ENCODE results near the gene GAS7.

GAS7 gene

GRCh38 chr17:10151667-10152496 lies 46.5 kb downstream of the GAS7 start:
- H3K9me3 ChIP-seq (ENCODE audit: low read length) = no peaks in the 10 kb centered on the region
- no peak overlapping the region for H2AFZ ChIP-seq (ENCODE audit: low read length)
- H3K4me1 ChIP-seq (ENCODE audit: insufficient read depth, low read length, severe bottlenecking) = no peaks in the 10 kb centered on the region
- TF ChIP-seq CTCF (IDR thresholded peaks at IDR 0.05; ENCODE audit: low read length) (no peak), EZH2 (IDR thresholded peaks at IDR 0.05; ENCODE audit: borderline replicate concordance, low read length) (no peak)
- H3K36me3 ChIP-seq (ENCODE audit: insufficient read depth, low read length) = no peaks in the 10 kb centered on the region
- H3K4me3 ChIP-seq (ENCODE audit: low read depth, low read length, poor library complexity, severe bottlenecking) = no peak overlapping the region
- no peak overlapping the region for H3K9ac ChIP-seq (ENCODE audit: low read length)
- no peak overlapping the region for H3K4me2 ChIP-seq (ENCODE audit: low read length)
- H3K27me3 ChIP-seq (ENCODE audit: insufficient read depth, low read length) = no peaks in the 10 kb centered on the region
- H3K27ac ChIP-seq (ENCODE audit: low read depth, low read length, poor library complexity, severe bottlenecking) = no peak overlapping the region
- no peaks in the 10 kb centered on the region for H3K9me2 ChIP-seq (ENCODE audit: low read depth, low read length)
- H3F3A ChIP-seq (ENCODE audit: insufficient read depth, low read length) = no peaks in the 10 kb centered on the region
- H3K79me2 ChIP-seq (ENCODE audit: insufficient read depth, low read length) = no peaks in the 10 kb centered on the region
- H4K20me1 ChIP-seq (ENCODE audit: insufficient read depth, low read length) = no peaks in the 10 kb centered on the region

DNA sequence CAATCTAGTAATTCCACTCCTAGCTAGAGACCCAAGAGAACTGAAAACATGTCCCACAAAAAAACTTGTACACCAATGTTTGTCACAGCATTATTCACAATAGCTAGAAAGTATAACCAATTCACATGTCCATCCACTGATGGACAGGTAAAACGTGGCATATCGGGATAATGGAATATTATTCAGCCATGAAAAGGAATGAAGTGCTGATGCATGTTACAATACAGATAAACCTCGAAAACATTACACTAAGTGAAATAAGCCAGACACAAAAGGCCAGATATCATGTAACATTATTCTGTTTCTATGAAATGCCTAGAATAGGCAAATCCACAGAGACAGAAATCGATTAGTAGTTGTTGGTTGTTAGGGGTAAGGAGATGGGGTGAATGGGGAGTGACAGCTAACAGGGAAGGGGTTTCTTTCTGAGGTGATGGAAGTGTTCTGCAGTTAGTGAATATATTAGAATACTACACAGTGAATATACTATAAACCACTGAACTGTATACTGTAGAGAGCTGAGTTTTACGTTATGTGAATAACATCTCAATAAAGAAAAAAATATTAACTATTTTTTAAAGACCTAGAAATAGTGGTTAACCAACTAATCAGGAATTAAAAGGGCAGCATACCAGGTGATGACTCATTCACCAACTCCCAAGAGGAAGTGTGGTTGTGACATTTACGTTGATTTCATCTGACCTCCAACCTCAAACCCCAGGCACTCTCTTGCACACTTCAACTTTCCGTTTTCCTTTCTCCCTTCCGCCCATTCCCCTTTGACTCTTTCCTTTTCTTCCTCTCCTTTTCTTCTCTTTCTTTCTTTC lies 48.6 kb downstream of the GAS7 start:
- H3K4me2 ChIP-seq (ENCODE audit: low read length) = no peak overlapping the region
- no peak overlapping the region for H3K4me3 ChIP-seq (ENCODE audit: low read depth, low read length, poor library complexity, severe bottlenecking)
- no peaks in the 10 kb centered on the region for H3K9me3 ChIP-seq (ENCODE audit: low read length)
- no peak for TF ChIP-seq EZH2 (IDR thresholded peaks at IDR 0.05; ENCODE audit: borderline replicate concordance, low read length)
- no peak for TF ChIP-seq CTCF (IDR thresholded peaks at IDR 0.05; ENCODE audit: low read length)
- no peaks in the 10 kb centered on the region for H3K79me2 ChIP-seq (ENCODE audit: insufficient read depth, low read length)
- H3K9me2 ChIP-seq (ENCODE audit: low read depth, low read length) = no peaks in the 10 kb centered on the region
- no peaks in the 10 kb centered on the region for H3K27me3 ChIP-seq (ENCODE audit: insufficient read depth, low read length)
- no peaks in the 10 kb centered on the region for H3K4me1 ChIP-seq (ENCODE audit: insufficient read depth, low read length, severe bottlenecking)
- no peak overlapping the region for H3K27ac ChIP-seq (ENCODE audit: low read depth, low read length, poor library complexity, severe bottlenecking)
- H3K9ac ChIP-seq (ENCODE audit: low read length) = no peak overlapping the region
- no peaks in the 10 kb centered on the region for H3K36me3 ChIP-seq (ENCODE audit: insufficient read depth, low read length)
- no peaks in the 10 kb centered on the region for H4K20me1 ChIP-seq (ENCODE audit: insufficient read depth, low read length)
- H2AFZ ChIP-seq (ENCODE audit: low read length) = no peak overlapping the region
- H3F3A ChIP-seq (ENCODE audit: insufficient read depth, low read length) = no peaks in the 10 kb centered on the region

- no peaks in the 10 kb centered on the region for H3K79me2 ChIP-seq (ENCODE audit: insufficient read depth, low read length)
- H3K9ac ChIP-seq (ENCODE audit: low read length) = no peak overlapping the region
- H3F3A ChIP-seq (ENCODE audit: insufficient read depth, low read length) = no peaks in the 10 kb centered on the region
- H3K27ac ChIP-seq (ENCODE audit: low read depth, low read length, poor library complexity, severe bottlenecking) = no peak overlapping the region
- no peaks in the 10 kb centered on the region for H3K4me1 ChIP-seq (ENCODE audit: insufficient read depth, low read length, severe bottlenecking)
- H3K36me3 ChIP-seq (ENCODE audit: insufficient read depth, low read length) = no peaks in the 10 kb centered on the region
- no peak overlapping the region for H3K4me3 ChIP-seq (ENCODE audit: low read depth, low read length, poor library complexity, severe bottlenecking)
- no peaks in the 10 kb centered on the region for H4K20me1 ChIP-seq (ENCODE audit: insufficient read depth, low read length)
- H3K27me3 ChIP-seq (ENCODE audit: insufficient read depth, low read length) = no peaks in the 10 kb centered on the region
- no peak overlapping the region for H3K4me2 ChIP-seq (ENCODE audit: low read length)
- TF ChIP-seq CTCF (IDR thresholded peaks at IDR 0.05; ENCODE audit: low read length) = no peak
- no peak for TF ChIP-seq EZH2 (IDR thresholded peaks at IDR 0.05; ENCODE audit: borderline replicate concordance, low read length)
- no peaks in the 10 kb centered on the region for H3K9me2 ChIP-seq (ENCODE audit: low read depth, low read length)
- H2AFZ ChIP-seq (ENCODE audit: low read length) = no peak overlapping the region
- H3K9me3 ChIP-seq (ENCODE audit: low read length) = no peaks in the 10 kb centered on the region
Measured at GRCh38 chr17:10147761-10148415, 50.5 kb downstream of the GAS7 start.
